Measurements from ENCODE around the gene EFHB.

GRCh38 chr3:19920401-19921080, 13.5 kb downstream of the EFHB start:
- TF ChIP-seq CTCF (IDR thresholded peaks at IDR 0.05; ENCODE audit: low read depth, low read length, poor library complexity, severe bottlenecking) = no peak
- no peak for TF ChIP-seq EZH2phosphoT487 (IDR thresholded peaks at IDR 0.05; ENCODE audit: borderline replicate concordance, low read length)
